Stimulated activated CD4-positive, alpha-beta T cell treated with anti-CD3 and anti-CD28 coated beads, Interleukin-2, amount 100 ng/mL, for 48 hours (primary cell): ENCODE data around the gene RASSF7.
"Not testable (repeated sequence)": the region's sequence is repeated elsewhere in the genome, so short reads cannot be mapped to it uniquely, and the experiment has no call there.

Experiments used
- DNase-seq, 2 donors: peaks; one replicate each; pipeline ENCODE4 v3.0.0-alpha.2; 2020

RASSF7 gene

GRCh38 chr11:567629-568292 lies 7.0 kb downstream of the RASSF7 start:
- DNase-seq, result no peak

DNA sequence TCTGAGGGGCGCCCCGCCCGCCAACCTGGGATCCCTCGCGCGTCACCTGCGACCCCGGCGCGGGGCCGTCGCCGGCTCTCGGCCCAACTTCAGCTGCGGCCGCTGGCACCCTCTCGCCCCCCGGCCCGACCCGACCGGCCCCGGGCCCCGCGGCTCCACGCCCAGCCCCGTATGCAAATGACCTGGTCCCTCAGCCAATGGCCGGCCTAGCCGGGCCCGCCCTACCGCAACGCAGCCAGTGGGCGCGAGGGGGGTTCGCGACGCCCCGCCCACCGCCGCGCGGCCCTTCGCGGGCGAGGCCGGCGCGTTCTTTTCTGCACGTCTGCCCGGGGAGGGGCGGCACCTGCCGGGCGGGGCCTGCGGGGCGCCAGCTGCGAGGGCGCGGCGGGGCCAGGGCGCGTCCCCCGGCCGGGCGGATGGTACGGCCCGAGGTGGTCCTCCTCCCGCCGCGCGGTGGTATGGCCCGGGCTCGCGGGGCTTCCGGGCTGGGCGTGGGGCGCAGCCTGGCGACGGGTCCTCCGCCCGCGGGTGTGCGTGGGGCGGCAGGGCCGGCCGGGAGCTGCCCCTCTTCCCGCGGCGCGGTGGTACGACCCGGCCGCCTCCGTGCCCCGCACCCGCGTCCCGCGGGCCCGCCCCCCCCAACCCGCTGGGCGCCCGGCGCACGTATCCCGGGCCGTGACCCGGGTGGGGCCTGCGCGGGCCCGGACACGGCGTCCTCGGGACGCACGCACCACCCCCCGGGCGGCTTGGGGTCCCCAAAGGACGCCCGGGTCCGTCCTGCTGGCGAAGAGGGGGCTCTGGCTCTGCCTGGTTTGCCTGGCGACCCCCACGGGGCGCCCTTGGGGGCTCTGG lies 7.8 kb downstream of the RASSF7 start:
- peak; percentile 91 to 95 for DNase-seq

DNA sequence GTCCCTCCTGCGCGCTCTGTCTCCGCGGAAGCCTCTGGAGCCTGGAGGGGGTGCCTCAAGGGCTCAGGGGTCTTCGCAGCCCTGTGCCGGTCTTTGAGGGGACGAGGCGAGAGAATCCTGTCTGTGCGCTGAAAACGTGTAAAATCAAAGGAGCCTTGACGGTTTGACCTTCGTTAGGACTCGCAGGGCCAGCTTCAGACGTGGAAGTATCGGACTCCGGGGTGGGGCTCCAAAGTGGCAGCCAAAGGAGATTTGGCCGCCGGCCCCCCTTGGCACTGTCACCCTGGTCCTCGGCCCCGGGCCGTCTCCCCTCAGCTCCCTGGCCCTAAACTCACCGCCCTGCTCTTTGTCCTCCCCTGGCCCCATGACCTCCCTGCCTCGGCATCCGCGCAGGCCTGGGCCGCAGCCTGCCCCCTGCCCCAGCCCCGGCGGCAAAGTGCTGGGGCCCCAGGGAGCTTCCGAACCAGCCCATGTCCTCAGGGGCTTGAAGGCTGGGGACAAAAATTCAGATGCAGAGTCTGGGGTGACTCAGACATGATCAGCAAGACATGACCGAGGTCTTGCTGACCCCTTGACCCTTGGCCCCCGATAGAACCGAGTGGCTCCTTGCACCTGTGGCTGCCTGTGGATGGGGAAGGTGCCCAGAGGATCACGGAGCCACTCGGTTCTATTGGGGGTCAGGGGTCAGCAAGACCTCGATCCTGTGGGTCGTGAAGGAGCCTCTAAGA lies 8.6 kb downstream of the RASSF7 start:
- no peak for DNase-seq

DNA sequence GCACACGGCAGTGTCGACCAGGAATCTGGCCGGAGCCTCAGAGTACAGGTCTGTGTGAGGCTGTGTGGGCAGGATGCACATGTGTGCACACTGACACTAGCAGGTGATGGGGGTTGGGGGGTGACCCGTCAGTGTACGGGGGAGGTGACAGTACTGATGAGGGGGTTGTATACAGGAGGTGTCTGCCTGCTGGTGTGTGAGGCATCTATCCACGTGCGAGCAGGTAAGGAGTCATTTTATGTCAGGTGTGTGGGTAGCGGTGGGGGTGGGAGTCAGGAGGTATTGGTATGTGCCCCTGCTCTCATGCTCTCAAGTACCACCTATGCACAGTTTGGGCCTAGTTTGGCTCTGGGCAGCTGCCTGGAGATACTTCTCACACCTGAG lies 11.0 kb downstream of the RASSF7 start:
- DNase-seq, result no peak

- DNase-seq, result no peak
Measured at GRCh38 chr11:573146-573759, 12.5 kb downstream of the RASSF7 start.

- not testable (repeated sequence) for DNase-seq
Measured at GRCh38 chr11:574031-574570, 13.3 kb downstream of the RASSF7 start.

DNA sequence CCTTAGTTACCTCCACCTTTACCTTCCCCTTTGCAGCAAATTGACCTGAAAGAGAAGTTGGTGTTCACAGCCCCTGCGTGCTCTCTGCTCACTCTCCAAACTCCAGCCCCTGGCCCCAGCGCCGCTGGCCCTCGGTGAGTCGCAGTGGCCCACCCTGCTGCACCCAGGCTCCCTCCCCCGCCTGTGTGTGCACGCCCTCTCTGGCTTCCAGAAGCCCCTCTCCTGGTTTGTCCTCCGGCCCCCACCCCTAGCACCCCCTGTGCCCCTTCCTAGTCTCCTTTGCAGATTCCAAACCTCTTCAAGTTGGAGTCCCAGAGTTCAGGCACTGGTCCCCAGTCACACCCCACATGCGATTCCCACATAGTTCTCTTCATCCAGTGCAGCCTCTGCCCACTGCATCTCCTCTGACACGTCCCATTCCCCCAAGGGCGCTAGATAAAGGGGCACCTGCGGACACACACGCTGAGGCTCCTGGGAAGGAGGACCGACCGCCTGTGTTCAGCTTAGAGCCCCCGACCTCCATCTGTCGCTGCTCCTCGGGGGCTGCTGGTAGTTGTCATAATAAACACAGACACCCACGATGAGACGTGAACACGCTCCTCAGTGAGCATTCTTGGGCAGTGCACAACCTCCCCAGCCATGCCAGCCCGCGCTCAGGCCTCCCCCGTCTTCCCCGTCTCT lies 14.0 kb downstream of the RASSF7 start:
- no peak for DNase-seq

- DNase-seq, result no peak
Measured at GRCh38 chr11:575313-575995, 14.7 kb downstream of the RASSF7 start.

- DNase-seq, result peak; percentile 89 to 94
Measured at GRCh38 chr11:575996-576768, 15.4 kb downstream of the RASSF7 start, which contains the start of gene PHRF1. Gene PHRF1, plus strand, starts transcription at chr11:576470. Its CDS starts 5,043 bp downstream, at chr11:581513.

DNA sequence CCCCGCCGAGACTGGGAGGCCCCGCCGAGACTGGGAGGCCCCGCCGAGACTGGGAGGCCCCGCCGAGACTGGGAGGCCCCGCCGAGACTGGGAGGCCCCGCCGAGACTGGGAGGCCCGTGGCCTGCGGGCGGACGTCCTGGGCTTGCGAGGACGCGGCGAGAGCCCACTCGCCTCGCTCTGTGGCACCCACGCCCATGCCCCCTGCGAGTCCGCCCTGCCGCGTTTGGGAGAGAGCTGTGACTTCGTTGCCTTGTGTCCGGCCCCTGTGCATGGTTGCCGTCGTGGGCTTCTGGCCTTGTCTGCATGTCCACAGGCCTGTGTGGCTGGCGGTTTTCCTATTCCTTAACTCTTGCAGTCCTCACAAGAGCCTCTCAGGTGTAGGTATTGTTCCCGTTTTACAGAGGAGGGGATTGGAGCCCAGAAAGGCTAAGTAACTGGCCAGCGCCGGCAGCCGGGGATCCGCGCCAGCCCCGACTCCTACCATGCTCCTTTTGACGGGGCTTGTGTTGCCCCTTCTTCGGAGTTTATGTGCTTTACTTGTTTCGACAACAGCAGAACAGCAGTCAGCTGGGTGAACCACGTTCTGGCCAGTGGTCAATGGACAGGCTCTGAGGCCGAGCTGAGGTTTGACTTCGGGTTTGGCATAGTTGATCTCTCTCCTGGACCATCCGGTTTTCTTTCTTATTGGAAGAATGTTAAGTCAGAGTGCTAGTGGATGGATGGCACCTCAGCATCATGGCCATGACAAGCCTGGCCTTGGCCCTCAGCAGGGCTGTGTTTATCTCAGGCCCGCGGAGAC lies 16.2 kb downstream of the RASSF7 start:
- DNase-seq, result no peak

GRCh38 chr11:577611-577894 lies 16.8 kb downstream of the RASSF7 start:
- no peak for DNase-seq

- DNase-seq, result no peak
Measured at GRCh38 chr11:578276-579035, 17.7 kb downstream of the RASSF7 start.

- DNase-seq, result no peak
Measured at GRCh38 chr11:579830-580601, 19.2 kb downstream of the RASSF7 start.

GRCh38 chr11:581342-581741 lies 20.6 kb downstream of the RASSF7 start:
- DNase-seq, result no peak

- no peak for DNase-seq
Measured at GRCh38 chr11:581752-582151, 21.0 kb downstream of the RASSF7 start.

GRCh38 chr11:584287-584686 lies 23.5 kb downstream of the RASSF7 start:
- DNase-seq, result no peak

DNA sequence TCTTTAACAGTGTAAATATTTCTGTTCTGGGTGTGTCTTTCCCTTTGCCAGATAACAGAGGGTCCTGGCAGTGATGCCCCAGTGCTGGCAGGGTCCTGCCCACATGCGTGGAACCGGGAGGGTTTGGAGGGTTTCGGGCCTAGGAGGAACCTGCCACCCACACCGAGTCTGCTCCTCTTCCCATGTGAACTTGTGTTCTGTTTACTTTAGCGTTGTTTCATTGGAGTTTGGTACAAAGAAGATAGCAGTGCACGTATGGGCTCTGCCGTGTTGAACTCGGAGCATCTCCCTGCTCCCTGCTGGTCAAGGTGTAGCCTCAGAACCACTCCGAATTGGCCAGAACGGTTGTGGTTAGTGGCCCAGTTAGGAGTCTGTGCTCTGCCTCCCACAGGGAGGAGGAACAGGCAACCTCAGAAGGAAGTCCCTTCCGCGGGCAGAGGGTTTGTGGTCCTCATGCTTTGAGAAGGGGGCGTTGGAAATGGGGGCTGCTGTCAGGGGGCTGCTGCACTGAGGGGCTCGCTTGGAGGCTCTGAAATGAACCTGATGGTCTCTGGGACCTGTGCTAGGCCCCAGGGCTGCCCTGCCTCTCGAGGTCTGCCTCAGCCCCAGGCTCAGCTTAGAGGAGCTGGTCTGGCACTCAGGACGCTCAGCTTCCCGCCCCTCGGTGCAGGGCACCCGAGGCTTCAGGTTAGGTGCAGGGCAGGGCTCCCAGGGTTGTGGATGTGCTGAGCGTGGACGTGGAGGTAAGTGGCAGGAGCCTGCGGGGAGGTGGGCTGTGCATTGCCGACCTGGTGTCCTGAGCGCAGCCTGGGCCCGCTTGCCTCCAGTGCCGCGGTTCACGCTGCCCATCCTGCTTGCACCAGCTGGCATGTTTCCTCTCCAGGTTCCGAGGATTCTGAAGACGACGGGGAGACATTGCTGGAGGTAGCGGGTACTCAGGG lies 25.9 kb downstream of the RASSF7 start:
- no peak for DNase-seq
